Activated B cell treated with CpG ODN at 0.5 μM for 24 hours (primary cell): Measurements from ENCODE around the gene ZFHX3. TPM values are rescaled to one million over a fixed set of nuclear protein-coding genes. Genes with fewer than 3 reads are reported as not detected.

Source experiments
- ATAC-seq: fragments of 200-7000 bp; cut with Tn5 transposase; one replicate; pipeline ENCODE4 v1.10.0; 2021; ENCODE audit warnings: low read depth, mild to moderate bottlenecking, moderate library complexity
- CTCF ChIA-PET: fragments of 350-600 bp; sonication (Branson Sonifier 250); formaldehyde crosslinking; loops from one replicate; lab custom pipeline; 2021; ENCODE audit warnings: antibody characterized with exemption; lab: Charles Lee
- POLR2A ChIA-PET: fragments of 350-600 bp; sonication (Branson Sonifier 250); formaldehyde crosslinking; loops from one replicate; lab custom pipeline; 2021; ENCODE audit warnings: antibody characterized with exemption; lab: Charles Lee
- DNase-seq: peaks from one replicate; pipeline ENCODE4 v3.0.0; 2022
- H3K27ac Mint-ChIP-seq: one replicate; pipeline ENCODE4 v1.8.0; 2020; ENCODE audit warnings: mixed read lengths
- H3K27me3 Mint-ChIP-seq: one replicate; pipeline ENCODE4 v1.8.0; 2021; ENCODE audit warnings: mixed read lengths
- H3K36me3 Mint-ChIP-seq: one replicate; pipeline ENCODE4 v1.8.0; 2021; ENCODE audit warnings: low read depth, mixed read lengths
- H3K4me1 Mint-ChIP-seq: one replicate; pipeline ENCODE4 v1.8.0; 2021; ENCODE audit warnings: mixed read lengths
- H3K4me3 Mint-ChIP-seq: one replicate; pipeline ENCODE4 v1.8.0; 2020; ENCODE audit warnings: mild to moderate bottlenecking, mixed read lengths
- H3K9me3 Mint-ChIP-seq: one replicate; pipeline ENCODE4 v1.8.0; 2020; ENCODE audit warnings: mixed read lengths
- intact Hi-C: fragments of 100-400 bp; cut with micrococcal nuclease; formaldehyde crosslinking; loops from one replicate; pipeline ENCODE4 v1.15.1; 2024
- total RNA-seq: library from RNA; stranded (reverse); gene quantifications from 2 replicates; pipeline ENCODE4 v1.2.3, GENCODE V29; 2022
- TF ChIP-seq, protein P1 (sequence below): fragments of 200-600 bp; IDR thresholded peaks from one replicate; pipeline ENCODE4 v1.8.0; 2022; ENCODE audit warnings: antibody characterized with exemption, mild to moderate bottlenecking

ZFHX3 gene
- total RNA-seq, 1 donor from 2014 or later = 9.2 TPM

DNA sequence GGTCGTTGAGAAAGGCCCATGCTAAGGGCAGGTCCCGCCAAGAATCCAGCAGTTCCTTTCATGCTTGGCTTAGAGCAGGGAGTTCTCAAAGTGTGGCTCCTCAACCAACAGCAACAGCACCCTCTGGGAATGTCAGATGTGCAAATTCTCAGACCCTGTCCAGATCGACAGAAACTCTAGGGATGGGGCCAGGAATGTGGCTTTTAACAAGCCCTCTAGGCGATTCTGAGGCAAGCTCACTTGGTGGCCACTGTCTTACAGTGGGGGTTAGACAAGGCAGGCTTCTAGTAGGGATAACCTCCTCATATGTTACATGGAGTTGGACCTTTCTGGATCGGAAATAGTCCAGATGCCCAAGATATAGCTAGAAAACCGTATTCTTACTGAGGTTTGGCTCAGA lies 144.8 kb downstream of the ZFHX3 start:
- H3K9me3 Mint-ChIP-seq = no peaks in the 10 kb centered on the region
- H3K27ac Mint-ChIP-seq = no peak overlapping the region
- H3K36me3 Mint-ChIP-seq = no peaks in the 10 kb centered on the region
- ChIA-PET POLR2A (no interaction called here), CTCF (no interaction called here)
- intact Hi-C loops = no loop called here
- H3K27me3 Mint-ChIP-seq = no peaks in the 10 kb centered on the region
- TF ChIP-seq, protein P1, sequence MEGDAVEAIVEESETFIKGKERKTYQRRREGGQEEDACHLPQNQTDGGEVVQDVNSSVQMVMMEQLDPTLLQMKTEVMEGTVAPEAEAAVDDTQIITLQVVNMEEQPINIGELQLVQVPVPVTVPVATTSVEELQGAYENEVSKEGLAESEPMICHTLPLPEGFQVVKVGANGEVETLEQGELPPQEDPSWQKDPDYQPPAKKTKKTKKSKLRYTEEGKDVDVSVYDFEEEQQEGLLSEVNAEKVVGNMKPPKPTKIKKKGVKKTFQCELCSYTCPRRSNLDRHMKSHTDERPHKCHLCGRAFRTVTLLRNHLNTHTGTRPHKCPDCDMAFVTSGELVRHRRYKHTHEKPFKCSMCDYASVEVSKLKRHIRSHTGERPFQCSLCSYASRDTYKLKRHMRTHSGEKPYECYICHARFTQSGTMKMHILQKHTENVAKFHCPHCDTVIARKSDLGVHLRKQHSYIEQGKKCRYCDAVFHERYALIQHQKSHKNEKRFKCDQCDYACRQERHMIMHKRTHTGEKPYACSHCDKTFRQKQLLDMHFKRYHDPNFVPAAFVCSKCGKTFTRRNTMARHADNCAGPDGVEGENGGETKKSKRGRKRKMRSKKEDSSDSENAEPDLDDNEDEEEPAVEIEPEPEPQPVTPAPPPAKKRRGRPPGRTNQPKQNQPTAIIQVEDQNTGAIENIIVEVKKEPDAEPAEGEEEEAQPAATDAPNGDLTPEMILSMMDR = no peak
- DNase-seq = no peak
- H3K4me3 Mint-ChIP-seq = no peak overlapping the region
- H3K4me1 Mint-ChIP-seq = peaks cover 5% of the 10 kb centered on the region
- no peak for ATAC-seq

DNA sequence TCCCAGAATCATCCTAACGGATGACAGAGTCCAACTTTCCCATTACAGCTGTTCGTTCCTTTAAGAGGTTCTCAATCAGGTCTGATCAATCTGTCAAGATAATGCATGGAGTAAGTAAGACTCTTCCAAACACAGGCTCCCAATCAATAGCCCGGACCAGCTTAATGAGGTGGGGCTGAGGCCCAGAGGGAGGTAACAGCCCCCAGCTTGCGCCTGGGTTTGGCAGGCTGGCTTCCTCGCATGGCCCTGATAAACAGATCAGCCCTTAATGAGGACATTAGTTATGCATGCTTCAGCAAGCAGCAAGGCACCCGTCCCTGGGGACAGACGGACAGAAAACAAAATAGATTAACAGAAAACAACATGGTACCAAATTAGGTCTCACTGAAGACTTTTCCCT lies 145.7 kb downstream of the ZFHX3 start:
- no peaks in the 10 kb centered on the region for H3K4me1 Mint-ChIP-seq
- no peak overlapping the region for H3K27ac Mint-ChIP-seq
- H3K9me3 Mint-ChIP-seq = no peaks in the 10 kb centered on the region
- no peaks in the 10 kb centered on the region for H3K27me3 Mint-ChIP-seq
- POLR2A ChIA-PET = no interaction called here
- ATAC-seq = no peak
- no peak for DNase-seq
- CTCF ChIA-PET = no interaction called here
- no peak overlapping the region for H3K4me3 Mint-ChIP-seq
- intact Hi-C loops = no loop called here
- TF ChIP-seq, protein P1 = no peak
- no peaks in the 10 kb centered on the region for H3K36me3 Mint-ChIP-seq

DNA sequence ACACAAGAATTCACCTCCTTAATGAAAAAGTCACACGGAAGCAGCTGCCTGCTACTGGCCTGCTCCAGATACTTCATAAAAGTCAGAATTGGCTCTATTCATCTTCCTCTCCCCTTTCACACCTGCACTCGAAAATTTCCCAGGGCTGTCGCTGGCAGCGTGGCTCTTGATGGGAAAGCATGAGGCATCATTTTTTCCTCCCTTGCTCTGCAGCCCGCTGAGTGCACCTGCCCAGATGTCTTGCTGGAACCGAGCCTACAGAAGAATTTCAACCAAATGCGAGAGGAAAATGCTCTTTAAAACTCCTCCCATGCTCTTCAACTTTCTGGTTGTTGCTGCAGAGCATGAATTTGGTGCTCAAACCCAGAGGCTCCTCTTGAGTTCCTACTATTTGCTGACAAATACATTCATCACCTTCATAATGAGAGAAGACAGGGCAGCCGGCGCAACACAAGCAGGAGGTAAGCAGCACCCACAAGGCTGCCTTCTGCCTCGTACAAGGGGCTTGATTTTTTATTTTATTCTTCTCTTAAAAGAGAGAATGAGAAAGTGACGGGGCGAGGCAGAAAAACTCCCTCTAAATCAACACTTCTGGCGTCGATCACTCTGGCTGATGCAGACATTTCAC lies 146.8 kb downstream of the ZFHX3 start:
- TF ChIP-seq, protein P1 = no peak
- Mint-ChIP-seq H3K4me3 (no peak overlapping the region), H3K9me3 (no peaks in the 10 kb centered on the region), H3K36me3 (no peaks in the 10 kb centered on the region), H3K27me3 (no peaks in the 10 kb centered on the region), H3K27ac (no peak overlapping the region), H3K4me1 (no peaks in the 10 kb centered on the region)
- no peak for ATAC-seq
- POLR2A ChIA-PET = no interaction called here
- intact Hi-C loops = no loop called here
- CTCF ChIA-PET = no interaction called here
- DNase-seq = no peak

DNA sequence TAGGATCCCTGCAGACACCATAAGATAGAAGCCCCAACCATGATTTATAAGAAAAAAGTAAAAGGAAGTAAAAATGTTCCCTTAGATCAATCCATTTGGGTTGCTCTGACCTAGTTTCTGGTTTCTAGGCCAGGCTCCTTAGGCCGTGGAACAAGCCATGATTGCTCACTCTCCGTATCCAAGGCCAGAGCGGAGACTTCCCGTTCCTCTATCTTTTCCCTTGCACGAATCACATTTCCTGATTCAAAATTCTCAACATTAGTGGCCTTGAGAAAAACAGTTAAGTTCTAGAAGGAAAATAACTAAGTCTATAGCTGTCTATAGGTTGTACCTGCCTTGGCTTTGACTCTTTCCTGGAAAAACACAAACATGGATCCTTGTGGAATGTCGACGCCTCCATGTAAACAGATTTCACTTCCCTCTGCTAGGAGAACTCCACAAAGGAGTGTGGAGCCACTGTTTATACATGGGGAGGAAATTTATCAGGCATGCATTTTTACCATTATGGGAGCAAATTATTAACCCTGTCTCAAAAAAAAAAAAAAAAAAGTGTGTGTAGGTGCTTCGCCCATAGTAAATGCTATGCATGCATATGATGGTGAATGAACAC lies 149.6 kb downstream of the ZFHX3 start:
- ChIA-PET POLR2A (no interaction called here), CTCF (no interaction called here)
- intact Hi-C loops = no loop called here
- Mint-ChIP-seq H3K9me3 (no peaks in the 10 kb centered on the region), H3K36me3 (no peaks in the 10 kb centered on the region), H3K27me3 (no peaks in the 10 kb centered on the region), H3K4me3 (no peak overlapping the region), H3K27ac (no peak overlapping the region), H3K4me1 (no peaks in the 10 kb centered on the region)
- ATAC-seq = no peak
- TF ChIP-seq, protein P1 = no peak
- no peak for DNase-seq

DNA sequence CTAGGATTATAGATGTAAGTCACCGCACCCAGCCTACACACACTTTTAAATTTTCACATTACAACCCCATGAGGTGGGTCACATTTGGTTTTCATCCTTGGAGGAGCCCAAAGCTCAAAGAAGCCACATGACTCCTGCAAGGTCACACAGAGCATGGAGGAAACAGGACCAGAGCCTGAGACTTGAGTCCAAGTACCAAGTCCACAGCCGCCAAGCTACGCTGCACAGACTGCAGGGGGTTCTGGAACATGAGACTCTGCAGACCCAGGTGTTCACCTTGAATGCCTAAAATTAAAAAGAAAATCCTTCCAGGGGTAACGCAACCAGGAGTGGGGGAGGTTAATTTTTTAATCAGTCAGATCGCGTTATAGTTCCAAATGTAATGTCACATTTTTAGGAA lies 150.2 kb downstream of the ZFHX3 start:
- ATAC-seq (no peak), DNase-seq (no peak)
- no peaks in the 10 kb centered on the region for H3K27me3 Mint-ChIP-seq
- TF ChIP-seq, protein P1 = no peak
- no peak overlapping the region for H3K4me3 Mint-ChIP-seq
- ChIA-PET POLR2A (no interaction called here), CTCF (no interaction called here)
- no peak overlapping the region for H3K27ac Mint-ChIP-seq
- H3K4me1 Mint-ChIP-seq = no peaks in the 10 kb centered on the region
- H3K9me3 Mint-ChIP-seq = no peaks in the 10 kb centered on the region
- intact Hi-C loops = no loop called here
- no peaks in the 10 kb centered on the region for H3K36me3 Mint-ChIP-seq
